Esophagus muscularis mucosa (tissue), 4 donors: Measurements from ENCODE around the gene TPO.

Experiments used
- CTCF ChIP-seq, 3 experiments: fragments of 200-600 bp in 2 of 3; fragments of 450-650 bp in 1 of 3; sonication (generic) in 2 of 3; IDR thresholded peaks; one replicate each; pipeline ENCODE4 v1.5.1; 2017 to 2019; ENCODE audit warnings: antibody characterized with exemption in 3 of 3, mild to moderate bottlenecking in 2 of 3, moderate library complexity in 1 of 3
- EP300 ChIP-seq: sonication (generic); formaldehyde crosslinking; IDR thresholded peaks from one replicate; pipeline ENCODE4 v1.6.1; 2017; ENCODE audit warnings: antibody characterized with exemption
- POLR2A ChIP-seq: fragments of 450-650 bp; IDR thresholded peaks from one replicate; pipeline ENCODE4 v1.6.1; 2017; ENCODE audit warnings: antibody characterized with exemption, moderate library complexity, mild to moderate bottlenecking, low read depth
- POLR2AphosphoS5 ChIP-seq, 2 donors: sonication (generic); formaldehyde crosslinking; IDR thresholded peaks; one replicate each; pipeline ENCODE4 v1.6.1; 2017; ENCODE audit warnings: antibody characterized with exemption in 2 of 2

GRCh38 chr2:1591461-1591770 is 178.2 kb downstream of the TPO start:
- TF ChIP-seq POLR2A (no peak), CTCF (IDR thresholded peaks at IDR 0.05) (no peak), POLR2AphosphoS5 (IDR thresholded peaks at IDR 0.05) (no peak), EP300 (no peak)
